Mammary epithelial cell (primary cell): ENCODE data around the gene ADGRB3.

Experiments
- EZH2 ChIP-seq: IDR thresholded peaks from 2 replicates; pipeline ENCODE4 v1.6.1; 2012; ENCODE audit warnings: low read length, inconsistent platforms, borderline replicate concordance
- TF ChIP-seq, protein P1 (sequence below), 2 donors: IDR thresholded peaks in 1 of 2; conservative IDR thresholded peaks in 1 of 2; 2 replicates each; pipeline ENCODE4 v1.5.1; 2011 to 2012; ENCODE audit warnings: inconsistent platforms in 2 of 2, low read length in 2 of 2, mild to moderate bottlenecking in 2 of 2, control low read depth in 1 of 2, low read depth in 1 of 2; ENCODE audit not compliant: insufficient read depth in 1 of 2; ENCODE audit errors: extremely low read depth in 1 of 2

GRCh38 chr6:69338431-69339162, 703.5 kb downstream of the ADGRB3 start:
- TF ChIP-seq, protein P1, sequence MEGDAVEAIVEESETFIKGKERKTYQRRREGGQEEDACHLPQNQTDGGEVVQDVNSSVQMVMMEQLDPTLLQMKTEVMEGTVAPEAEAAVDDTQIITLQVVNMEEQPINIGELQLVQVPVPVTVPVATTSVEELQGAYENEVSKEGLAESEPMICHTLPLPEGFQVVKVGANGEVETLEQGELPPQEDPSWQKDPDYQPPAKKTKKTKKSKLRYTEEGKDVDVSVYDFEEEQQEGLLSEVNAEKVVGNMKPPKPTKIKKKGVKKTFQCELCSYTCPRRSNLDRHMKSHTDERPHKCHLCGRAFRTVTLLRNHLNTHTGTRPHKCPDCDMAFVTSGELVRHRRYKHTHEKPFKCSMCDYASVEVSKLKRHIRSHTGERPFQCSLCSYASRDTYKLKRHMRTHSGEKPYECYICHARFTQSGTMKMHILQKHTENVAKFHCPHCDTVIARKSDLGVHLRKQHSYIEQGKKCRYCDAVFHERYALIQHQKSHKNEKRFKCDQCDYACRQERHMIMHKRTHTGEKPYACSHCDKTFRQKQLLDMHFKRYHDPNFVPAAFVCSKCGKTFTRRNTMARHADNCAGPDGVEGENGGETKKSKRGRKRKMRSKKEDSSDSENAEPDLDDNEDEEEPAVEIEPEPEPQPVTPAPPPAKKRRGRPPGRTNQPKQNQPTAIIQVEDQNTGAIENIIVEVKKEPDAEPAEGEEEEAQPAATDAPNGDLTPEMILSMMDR (conservative IDR thresholded peaks at IDR 0.05 in 1 of 2, IDR thresholded peaks at IDR 0.05 in 1 of 2; ENCODE audit: extremely low read depth in 1 of 2, insufficient read depth in 1 of 2, low read depth in 1 of 2, low read length in 2 of 2) = no peak
- no peak for TF ChIP-seq EZH2
